ENCODE data around the gene PXDN.
"Not testable (repeated sequence)": the region's sequence is repeated elsewhere in the genome, so short reads cannot be mapped to it uniquely, and the experiment has no call there.

Gene PXDN

DNA sequence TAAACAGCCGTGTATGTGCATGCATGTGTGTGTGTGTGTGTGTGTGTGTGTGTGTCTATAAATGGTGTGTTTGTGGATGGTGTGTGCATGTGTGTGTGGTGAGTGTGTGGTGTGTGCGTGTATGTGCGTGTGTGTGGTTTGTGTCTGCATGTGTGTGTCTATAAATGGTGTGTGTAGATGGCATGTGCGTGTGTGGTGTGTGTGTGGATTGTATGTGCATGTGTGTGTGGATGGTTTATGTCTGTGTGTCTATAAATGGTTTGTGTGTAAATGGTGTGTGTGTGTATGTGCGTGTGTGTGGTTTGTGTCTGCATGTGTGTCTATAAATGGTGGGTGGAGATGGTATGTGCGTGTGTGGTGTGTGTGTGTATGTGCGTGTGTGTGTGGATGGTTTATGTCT lies 65.2 kb downstream of the PXDN start:
- not testable (repeated sequence) for DNase-seq

GRCh38 chr2:1678609-1679008 lies 65.7 kb downstream of the PXDN start:
- no peak for DNase-seq

GRCh38 chr2:1677821-1678165 lies 66.5 kb downstream of the PXDN start:
- DNase-seq = no peak

GRCh38 chr2:1676913-1677820 lies 67.1 kb downstream of the PXDN start:
- no peak for DNase-seq

GRCh38 chr2:1676091-1676912 lies 68.0 kb downstream of the PXDN start:
- no peak for DNase-seq

DNA sequence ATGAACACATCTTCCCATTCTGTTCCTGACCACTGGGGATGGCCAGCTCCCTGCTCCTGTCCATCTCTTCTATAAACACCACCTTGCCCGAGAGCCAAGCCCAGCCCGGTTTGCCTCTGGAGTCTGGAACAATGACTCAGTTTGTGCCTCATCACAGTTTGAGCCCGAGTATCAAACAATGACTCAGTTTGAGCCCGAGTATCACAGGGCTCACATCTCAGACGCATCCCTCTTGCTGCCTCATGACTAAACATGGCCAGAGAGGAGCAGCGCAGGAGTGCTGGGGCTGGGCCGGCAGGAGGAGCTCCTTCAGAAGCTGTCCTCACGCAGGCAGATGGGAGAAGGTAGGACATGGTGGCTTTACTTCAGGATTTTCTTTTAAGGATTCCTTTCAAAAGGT lies 68.7 kb downstream of the PXDN start:
- DNase-seq = no peak

- no peak for DNase-seq
Observed at GRCh38 chr2:1674766-1675397, 69.4 kb downstream of the PXDN start.

DNA sequence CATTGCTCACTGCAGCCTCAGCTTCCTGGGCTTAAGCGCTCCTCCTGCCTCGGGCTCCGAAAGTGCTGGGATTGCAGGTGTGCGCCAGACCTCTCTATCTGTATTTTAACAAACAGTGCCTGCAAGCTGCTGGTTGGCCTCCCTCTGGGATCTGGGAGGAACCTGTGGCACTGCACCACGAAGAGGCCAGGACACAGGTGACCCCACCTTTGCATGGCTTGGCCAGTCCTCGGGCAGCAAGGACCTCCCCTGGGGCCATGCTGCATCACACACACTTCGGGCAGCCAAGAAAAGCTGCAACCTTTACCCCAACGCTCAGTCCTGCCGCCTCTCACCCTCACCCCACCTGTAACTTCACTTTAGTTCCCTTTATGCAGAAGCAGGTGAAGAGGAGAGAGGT lies 70.0 kb downstream of the PXDN start:
- no peak for DNase-seq

DNA sequence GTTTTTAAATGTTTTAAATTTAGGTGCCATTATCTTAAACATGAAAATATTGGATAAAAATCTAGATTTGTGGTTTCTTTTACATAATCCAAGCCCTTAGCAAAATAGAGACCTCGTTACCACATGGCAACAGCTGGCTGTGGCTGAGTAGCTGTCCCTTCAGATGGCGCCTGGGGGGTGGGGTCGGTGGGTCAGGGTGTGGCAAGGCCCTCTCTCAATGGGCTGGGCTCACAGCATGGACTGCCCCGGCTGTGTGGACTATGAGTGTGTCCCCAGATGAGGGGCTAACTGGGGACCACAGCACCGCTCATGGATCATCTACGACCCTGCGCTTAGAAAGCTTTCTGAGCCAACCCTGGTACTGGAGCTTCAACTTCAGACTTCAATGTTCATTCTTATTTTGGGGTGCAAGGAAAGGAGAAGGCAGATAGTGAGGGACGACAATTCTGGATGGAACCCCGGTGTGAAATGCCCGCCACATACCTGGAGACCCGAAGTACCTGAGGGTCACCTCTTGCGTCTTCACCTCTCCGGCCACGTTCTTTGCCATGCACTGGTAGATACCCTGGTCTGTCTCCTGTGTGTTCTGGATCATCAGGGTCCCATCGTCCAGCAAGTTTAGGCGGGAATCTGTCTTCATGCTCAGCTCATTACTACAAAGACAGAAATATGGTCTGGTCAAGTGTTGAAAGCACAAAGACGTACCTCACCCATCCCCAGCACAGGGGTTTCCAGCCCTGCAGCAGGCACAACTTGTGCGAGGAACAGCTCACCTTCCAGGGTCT lies 71.0 kb downstream of the PXDN start:
- DNase-seq = no peak

GRCh38 chr2:1672738-1673137 lies 71.6 kb downstream of the PXDN start:
- no peak for DNase-seq

- no peak for DNase-seq
Observed at GRCh38 chr2:1671916-1672315, 72.4 kb downstream of the PXDN start.

DNA sequence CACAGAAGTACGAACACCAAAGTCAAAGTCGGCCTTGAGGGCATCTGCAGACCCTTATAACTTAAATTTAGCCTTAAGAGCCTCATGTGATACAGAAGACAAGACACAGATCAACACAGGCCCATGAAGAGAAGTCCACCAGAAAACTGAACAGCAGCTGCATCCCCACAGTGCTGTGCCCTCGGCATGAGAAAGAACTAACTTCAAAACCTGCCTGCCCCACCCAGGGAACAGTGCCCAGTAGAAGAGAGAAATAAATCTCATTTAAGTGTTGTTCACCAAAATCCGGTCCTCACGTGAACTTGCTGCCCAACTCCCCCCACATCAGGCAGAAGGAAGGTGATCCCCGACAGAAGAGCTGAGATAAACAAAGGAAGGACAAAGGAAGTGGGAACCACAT lies 73.7 kb downstream of the PXDN start:
- no peak for DNase-seq

GRCh38 chr2:1665761-1666505 lies 78.4 kb downstream of the PXDN start:
- DNase-seq = no peak

DNA sequence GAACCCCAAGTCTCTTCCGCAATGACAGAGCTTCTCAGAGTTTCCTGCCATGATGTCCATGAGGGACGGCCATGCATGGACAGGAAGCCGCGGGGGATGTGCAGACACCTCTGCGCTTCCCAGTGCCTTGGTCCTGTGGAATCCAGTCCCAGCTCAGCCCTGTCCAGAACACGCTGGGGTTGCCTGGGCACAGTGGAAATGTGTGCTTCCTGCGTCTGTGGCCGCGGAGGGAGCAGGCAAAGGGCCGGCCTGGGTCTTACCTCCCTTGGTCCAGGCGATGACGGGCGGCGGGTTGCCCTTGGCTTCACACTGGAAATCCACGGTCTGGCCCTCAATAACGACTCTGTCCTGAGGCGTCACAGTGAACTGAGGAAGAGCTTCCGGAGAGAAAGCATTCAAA lies 79.6 kb downstream of the PXDN start:
- DNase-seq = no peak

GRCh38 chr2:1664076-1664605 lies 80.2 kb downstream of the PXDN start:
- DNase-seq = no peak

- no peak for DNase-seq
Observed at GRCh38 chr2:1663621-1664020, 80.7 kb downstream of the PXDN start.

DNA sequence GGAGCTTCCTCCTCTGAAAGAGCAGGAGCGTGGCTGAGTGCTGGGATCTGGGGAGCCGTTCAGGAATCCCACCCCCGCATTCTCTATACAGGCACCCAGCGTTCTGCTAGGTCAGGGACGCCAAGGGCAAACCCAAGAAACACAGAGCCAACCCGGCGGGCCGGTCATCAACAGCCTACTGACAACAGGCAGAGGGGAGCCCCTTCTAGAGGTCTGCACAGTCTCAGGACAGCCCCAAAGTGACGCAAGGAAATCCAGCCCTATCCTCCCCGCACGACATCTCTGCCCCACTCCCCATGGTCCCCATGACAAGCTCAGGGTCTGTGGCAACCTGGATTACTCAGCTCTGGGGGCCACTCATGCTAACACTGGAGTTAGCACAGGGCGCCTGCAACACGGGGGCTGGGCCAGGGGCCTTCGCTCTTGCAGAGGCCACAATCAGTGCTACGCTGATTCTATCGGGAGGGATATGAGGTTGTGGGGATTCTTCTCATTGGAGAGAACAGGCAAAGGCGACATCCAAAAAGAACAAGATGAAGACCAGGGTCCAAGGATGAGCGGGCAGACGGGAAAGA lies 81.6 kb downstream of the PXDN start:
- no peak for DNase-seq

DNA sequence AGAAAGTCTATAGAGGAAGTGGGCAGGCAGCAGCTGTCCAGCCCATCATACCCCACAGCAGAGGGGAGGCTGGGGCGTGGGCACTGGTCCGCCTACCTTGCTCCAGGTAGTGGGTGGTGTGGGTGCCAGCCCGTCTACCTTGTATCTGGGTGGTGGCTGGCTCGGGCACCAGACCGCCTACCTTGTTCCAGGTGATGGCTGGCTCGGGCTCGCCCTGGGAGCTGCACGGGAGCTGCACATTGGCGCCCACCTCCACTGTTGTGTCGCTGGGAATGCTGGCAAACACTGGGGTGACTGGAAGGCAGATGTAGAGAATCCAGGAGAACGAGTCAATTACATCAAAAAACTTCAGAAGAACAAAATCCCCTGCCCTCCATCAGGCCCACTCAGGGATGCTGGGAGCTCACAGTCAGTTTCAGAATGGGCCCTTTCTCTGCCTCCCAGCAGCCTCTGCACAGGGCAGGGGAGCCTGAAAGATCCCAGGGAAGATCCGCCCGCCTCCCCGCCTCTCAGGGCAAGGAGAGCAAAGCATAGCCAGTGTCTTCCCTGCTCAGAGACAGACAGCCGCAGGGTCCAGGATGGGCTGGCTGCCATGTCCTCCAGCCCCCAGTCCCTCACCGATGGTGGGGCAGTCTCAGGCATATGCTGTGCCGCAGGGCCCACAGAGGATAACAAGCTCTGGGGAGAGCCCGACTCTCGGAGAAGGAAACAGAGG lies 82.3 kb downstream of the PXDN start:
- DNase-seq = no peak

DNA sequence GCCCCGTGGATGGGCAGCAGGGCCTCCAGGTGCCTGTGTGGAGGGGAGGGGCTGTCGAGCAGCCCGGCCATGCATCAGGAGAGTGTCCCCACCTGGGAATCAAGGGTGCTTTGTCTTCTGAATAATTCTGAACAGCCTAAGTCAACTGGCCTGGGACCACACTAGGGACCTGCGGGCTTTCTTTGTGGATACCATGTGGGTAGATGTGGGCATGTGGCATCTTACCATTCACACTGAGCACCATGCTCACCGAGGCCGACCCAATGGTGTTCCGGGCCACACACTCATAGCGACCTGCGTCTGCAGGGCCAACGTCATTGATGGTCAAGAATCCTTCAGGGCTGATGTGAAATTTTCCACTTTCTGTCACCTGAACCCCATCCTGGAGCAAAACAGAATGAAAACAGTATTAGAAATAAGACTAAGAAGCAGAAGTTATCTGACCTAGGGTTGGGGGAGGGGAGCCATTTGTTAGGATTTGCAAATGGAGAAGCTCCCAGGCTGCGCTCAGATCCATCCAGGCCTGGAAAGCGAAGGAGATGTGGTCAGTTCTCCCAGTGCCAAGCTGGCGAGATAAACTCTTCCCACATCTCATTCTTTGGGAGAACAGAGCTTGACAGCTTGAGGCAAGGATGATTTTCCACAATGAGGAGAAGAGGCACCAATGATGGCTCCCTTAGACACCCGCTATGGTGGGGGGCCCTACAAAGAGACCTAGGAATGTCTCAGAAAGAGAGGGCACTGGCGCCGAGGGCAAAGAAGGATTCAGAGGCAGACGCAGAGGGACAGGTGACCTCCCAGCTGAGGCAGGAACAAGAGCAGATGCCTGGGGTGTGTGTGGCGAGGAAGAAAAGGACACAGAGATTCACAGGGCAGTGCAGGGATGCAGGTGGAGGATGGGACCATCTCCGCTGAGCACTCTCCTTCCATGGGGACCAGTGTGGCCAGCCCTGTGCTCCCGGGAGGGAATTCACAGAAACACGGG lies 83.4 kb downstream of the PXDN start:
- DNase-seq = no peak

All from activated CD4-positive, alpha-beta T cell treated with anti-CD3 and anti-CD28 coated beads, Interleukin-2, Interleukin-6, amounts not matched to agents 100 ng/mL and 50 ng/mL, durations not matched to agents 16 hours and 8 hours (primary cell).